ENCODE measurements around the gene ZNF43. TPM values are rescaled to one million over a fixed set of nuclear protein-coding genes. Genes with fewer than 3 reads are reported as not detected.
"Not testable (repeated sequence)": the region's sequence is repeated elsewhere in the genome, so short reads cannot be mapped to it uniquely, and the experiment has no call there.

The ZNF43 gene
- total RNA-seq = 5.2 TPM
- long read RNA-seq, partial matches to known transcripts = 0 of 4 reads
- long read RNA-seq, other reads (novel, unspliced or antisense) = 0 of 4 reads

DNA sequence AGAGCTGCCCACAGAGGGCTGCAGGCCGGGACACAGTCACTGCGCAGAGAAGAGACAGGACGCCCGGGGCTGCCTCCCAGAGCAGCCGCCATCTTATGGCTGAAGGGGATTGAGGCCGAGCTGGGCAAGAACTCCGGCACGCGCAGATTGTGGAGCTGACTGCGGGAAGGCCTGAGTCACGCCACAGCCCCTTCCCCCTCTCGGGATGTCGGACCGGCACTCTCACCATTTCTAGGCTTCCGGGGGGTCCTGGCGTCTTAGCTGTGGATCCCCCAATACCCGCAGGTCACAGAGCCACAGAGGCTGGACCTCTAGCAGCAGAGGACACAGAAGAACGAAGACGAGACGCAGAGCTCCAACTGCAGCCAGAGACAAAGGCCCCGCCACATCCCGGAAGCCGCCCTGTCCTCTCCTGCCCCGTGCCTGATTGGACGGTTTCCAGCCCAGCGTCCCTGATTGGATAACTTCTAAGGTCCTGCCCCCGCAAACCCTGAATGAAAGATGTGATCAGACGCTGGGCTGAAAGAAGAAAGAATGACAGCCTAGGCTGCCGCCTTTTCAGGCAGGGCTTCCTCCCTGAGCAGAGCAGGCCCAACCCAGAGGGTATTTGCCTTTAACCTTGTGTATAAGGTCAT, at the start of gene ZNF43:
ZNF43 (minus strand) TSS at position 373 of the 635 bp plus-strand sequence; CDS start at position 229, 144 bp downstream.
- peak; percentile 100 for ATAC-seq
- peak; percentile 97 for DNase-seq (ENCODE audit: missing footprints)
- intact Hi-C loops (cut with DNase I) = loop anchor here (2.0 kb wide), 1 partner anchor 69 kb away; the partner anchor contains the start of gene ZNF100

DNA sequence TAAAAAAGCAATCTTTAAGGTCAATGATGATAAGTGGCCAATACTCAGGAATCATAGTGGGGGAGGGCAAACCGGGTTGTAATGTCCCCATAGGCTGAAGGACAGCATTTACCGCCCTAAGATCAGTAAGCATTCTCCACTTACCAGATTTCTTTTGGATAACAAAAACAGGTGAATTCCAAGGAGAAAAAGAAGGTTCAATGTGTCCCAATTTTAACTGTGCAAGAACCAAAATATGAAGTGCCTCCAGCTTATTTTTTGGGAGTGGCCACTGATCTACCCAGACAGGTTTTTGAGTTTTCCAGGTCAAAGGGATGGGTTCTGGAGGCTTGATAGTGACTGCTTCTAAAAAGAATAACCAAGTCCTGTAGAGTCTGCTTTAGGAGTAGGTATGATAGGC, 49.5 kb upstream of the ZNF43 start:
- ATAC-seq; intact Hi-C loops (cut with DNase I); DNase-seq (ENCODE audit: missing footprints): not testable (repeated sequence)

DNA sequence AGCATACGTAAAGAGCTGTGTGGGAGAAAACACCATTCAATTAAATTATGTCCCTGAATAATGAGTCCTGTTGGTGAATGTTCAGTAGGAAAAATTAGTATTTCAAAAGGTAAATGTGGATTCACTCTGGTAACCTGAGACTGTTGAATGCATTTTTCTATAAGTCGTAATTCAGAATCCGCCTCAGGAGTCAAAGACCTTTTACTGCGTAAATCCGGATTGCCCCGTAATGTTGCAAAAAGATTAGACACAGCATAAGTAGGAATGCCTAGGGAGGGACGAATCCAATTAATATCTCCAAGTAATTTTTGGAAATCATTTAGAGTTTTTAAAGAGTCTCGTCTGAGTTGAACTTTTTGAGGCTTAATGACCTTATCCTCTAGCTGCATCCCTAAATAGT, 48.8 kb upstream of the ZNF43 start:
- intact Hi-C loops (cut with DNase I); DNase-seq (ENCODE audit: missing footprints); ATAC-seq: not testable (repeated sequence)

DNA sequence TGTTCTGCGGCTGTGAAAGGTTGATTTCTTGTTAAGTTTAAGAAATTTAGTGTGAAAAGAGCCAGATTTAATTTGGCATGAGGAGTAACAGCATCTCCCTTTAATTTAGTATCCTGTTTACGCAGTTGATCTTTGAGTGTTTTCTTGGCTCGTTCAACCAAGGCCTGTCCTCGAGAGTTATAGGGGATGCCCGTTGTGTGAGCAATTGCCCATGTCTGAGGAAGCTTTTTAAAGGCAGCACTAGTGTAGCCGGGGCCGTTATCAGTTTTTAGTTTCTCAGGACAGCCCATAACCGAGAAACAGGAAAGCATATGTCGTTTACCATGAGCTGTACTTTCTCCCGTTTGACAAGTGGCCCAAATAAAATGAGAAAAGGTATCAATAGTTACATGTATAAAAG, 47.5 kb upstream of the ZNF43 start:
- no peak for DNase-seq (ENCODE audit: missing footprints)

DNA sequence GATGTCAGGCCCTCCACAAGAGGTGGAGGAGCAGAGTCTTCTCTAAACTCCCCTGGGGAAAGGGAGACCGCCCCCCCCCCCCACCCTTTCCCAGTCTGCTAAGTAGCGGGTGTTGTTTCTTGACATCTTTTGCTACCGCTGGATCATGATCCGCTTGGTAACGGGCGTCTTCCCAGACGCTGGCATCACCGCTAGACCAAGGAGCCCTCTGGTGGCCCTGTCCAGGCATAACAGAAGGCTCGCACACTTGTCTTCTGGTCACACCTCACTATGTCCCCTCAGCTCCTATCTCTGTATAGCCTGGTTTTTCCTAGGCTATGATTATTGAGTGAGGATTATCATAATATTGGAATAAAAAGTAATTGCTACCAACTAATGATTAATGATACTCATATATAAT, 44.8 kb upstream of the ZNF43 start:
- DNase-seq (ENCODE audit: missing footprints); ATAC-seq; intact Hi-C loops (cut with DNase I): not testable (repeated sequence)

More for the DNA sequence above, 47.5 kb upstream of the ZNF43 start:
- no peak for ATAC-seq
- intact Hi-C loops (cut with DNase I) = no loop called here

DNA sequence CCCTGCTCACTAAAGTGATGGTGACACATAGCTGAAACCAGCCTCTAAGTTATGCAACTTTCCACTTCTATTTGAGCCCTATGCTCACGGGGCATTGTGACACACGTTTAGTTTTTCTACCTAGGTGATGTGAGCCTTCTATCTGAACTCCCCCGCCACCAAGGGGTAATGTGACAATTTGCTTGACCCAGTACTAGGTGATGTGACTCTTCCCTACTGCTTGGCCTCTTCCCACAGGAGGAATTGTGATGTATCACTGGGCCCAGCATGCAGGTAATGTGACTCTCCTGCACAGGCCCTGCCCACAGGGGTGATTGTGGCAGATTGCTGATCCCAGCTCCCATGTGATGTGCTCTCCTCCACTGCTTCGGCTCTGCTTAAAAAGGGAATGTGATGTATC, 42.7 kb upstream of the ZNF43 start:
- intact Hi-C loops (cut with DNase I) = no loop called here
- ATAC-seq = no peak
- no peak for DNase-seq (ENCODE audit: missing footprints)

DNA sequence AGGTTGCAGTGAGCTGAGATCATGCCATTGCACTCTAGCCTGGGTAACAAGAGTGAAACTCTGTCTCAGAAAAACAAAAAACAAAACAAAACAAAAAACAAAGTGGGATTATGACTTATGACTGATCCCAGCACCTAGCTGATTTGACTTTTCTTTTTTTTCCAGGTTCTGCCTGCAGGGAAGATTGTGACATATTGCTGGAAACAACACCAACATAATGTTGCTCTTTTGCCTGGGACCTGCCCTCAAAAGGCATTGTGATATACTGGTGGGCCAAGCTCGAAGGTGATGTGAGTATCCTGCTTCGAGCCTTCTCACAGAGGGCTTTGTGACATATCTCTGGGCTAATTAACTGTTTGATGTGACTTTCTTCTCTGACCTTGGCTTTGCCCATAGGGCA, 42.0 kb upstream of the ZNF43 start:
- intact Hi-C loops (cut with DNase I) = no loop called here
- DNase-seq (ENCODE audit: missing footprints) (no peak), ATAC-seq (no peak)

DNA sequence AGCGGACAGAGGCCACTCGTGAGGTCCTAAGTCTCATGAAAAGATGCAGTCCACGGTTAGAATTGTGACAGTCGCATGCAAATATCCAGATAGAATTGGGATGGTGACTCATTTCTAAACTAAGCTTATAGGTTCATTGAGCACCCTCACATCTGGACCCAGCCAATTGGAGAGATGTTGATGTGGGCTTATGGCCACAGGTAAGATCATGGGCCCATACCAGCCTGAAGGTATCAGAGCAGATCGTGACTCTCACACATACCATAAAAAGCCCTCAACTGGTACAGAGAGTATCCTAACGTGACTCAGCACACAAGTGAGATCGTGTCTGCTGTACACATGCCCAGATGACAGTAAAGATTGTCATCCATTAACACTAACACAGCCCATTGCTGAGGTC, 40.6 kb upstream of the ZNF43 start:
- ATAC-seq; DNase-seq (ENCODE audit: missing footprints); intact Hi-C loops (cut with DNase I): not testable (repeated sequence)

DNA sequence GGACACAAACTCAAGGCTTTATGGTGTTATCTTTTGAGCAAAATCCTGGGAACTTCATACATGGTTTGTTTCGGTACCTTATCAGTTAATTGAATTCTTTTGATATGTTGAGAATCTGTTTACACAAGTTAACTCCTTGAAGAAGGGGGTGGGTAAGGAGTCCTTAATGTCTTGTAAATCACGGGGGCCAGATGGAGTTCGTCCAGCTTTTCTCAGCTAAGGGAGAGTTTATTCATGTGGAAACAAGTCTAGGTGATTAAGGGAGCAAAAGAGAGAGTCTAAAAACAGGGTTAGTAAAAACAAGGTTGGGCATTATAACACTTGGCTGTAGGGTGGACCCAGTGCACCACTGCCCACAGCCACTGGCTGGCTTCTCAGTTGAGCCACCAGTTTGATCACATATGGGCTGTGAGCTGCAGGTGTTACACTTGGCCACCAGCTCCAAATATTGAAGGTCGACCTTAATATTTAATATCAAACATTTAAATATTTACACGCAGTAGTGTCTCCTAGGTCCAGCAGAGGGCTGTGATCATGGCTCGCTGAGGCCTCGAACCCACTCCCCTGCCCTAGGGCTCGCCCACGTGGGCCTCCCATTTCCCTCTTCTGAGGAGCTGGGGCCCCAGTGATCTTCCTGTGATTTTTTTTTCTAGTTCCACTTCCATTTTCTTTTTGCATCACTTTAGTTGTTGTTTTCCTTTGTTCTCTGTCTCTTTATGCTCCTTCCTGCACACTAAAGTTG, 21.0 kb upstream of the ZNF43 start:
- no peak for DNase-seq (ENCODE audit: missing footprints)
- intact Hi-C loops (cut with DNase I) = no loop called here

DNA sequence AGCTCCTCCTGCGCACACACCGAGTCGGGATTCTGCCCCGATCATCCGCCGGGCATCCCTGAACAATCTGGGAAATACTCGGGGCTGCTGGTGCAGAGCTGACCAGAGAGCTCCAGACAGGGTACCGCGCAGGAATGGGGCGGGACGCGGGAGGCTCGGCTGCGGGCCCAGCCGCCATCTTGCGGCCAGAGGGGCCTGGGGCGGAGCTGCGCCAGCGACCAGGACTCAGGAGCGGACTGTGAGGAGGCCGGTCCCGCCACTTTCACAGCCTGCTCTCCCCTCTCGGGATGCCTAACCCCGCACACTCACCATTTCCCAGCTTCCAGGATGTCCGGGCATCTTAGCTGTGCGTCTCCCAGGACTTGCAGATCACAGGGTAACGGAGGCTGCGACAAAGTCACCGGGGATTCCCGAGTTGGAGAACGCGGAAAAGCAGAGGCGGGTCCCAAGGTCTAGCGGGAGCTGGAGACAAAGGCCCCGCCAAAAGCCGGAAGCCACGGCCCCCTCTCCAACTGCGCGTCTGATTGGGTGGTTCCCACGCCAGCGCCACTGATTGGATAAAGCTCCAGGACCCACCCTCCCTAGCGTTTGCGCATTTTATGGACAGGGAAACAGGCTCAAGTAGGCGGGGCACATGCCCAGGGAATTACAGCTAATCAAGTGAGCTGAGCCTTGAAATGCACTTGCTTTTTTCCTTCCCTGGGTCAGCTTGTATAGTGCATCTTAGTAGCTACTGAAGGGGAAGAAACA, 15.8 kb upstream of the ZNF43 start:
- peak; percentile 99 for ATAC-seq
- DNase-seq (ENCODE audit: missing footprints) = peak; percentile 96
- intact Hi-C loops (cut with DNase I) = no loop called here

More for the DNA sequence above, 21.0 kb upstream of the ZNF43 start:
- no peak for ATAC-seq

DNA sequence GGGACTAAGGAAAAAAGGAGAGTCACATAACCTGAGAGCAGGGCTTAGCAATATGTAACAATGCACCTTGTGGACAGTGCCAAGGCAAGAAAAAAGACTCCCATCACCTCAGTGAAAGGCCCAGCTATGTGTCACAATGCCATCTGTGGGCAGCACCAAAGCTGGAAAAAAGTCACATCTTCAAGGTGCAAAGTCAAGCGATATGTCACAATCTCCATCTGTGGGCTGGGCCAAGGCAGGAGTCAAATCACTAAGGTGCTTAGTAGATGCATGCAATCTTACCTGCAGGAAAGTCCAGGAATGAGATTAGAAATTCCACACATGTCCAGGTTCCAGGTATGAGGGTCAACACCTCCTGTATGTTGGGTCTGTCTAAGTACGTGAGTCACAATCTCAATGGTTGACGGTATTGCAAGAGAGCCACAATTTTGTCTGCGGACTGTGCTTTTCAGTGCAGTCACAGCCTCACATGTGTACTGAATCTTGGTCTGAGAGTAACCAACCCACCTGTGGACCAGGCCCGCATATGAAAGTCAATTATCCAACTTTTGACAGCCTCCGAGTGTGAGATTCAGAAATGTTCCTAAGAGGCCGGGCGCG, 14.8 kb upstream of the ZNF43 start:
- no peak for ATAC-seq

DNA sequence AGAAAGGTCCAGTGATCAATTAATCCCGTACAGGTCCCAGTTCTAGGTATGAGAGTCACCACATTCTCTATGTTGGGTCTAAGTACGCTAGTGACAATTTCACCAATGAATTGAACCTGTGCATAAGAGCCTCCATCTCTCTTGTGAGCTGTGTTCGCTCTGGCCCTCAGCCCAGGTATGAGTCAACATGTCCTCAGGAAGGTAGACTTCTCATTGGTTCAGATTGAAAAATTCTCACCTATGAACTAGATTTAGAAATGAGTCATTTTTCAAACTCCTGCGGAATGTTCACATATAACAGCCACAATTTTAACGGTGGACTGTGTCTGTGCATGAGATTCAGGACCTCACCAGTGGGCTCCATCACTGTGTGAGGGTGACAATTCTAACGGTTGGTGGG, 12.7 kb upstream of the ZNF43 start:
- ATAC-seq = no peak
- DNase-seq (ENCODE audit: missing footprints) = no peak
- intact Hi-C loops (cut with DNase I) = no loop called here

More for the DNA sequence above, 14.8 kb upstream of the ZNF43 start:
- intact Hi-C loops (cut with DNase I) = no loop called here
- DNase-seq (ENCODE audit: missing footprints) = no peak

DNA sequence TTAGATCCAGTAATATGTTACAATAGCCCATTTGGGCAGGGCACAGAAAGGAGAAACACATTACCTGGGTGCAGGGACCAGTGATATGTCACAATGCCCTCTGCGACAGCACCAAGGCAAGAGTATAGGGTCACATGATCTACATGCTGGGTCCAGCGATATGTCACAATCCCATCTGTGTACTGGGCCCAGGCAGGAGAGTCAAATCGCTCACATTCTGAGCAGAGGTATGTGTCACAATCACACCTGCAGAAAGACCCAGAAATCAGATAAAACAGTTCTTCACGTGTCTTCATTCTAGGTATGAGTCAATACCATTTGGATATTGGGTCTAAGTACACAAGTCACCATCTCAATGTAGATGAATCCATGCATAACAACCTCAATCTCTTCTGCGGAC, 7.1 kb upstream of the ZNF43 start:
- no peak for DNase-seq (ENCODE audit: missing footprints)
- no peak for ATAC-seq
- intact Hi-C loops (cut with DNase I) = no loop called here

DNA sequence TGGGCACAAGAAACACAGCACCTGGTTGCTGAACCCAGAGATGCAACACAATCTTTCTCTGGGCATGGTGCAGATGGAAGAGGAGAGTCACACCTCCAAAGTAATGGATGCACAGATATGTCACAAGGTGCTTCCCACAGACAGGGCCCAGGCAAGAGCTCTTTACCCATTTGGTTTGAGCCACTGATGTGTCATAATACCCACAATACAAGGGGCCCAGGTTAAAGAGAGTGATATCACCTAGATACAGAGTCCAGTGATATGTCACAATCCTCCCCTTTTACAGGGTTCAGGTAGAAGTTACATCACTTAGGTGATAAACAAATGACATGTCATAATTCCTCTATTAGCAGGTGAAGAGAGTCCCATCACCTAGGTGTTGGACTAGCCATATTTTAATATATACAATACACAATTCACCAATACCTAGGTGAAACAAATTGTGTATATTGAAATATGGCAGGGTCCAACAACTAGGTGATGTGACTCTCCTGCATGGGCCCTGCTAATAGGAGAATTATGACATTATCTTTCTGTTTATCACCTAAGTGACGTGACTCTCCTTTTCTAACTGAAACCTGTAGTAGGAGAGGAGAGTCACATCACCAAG, 5.6 kb upstream of the ZNF43 start:
- no peak for ATAC-seq
- intact Hi-C loops (cut with DNase I) = no loop called here
- DNase-seq (ENCODE audit: missing footprints) = no peak

DNA sequence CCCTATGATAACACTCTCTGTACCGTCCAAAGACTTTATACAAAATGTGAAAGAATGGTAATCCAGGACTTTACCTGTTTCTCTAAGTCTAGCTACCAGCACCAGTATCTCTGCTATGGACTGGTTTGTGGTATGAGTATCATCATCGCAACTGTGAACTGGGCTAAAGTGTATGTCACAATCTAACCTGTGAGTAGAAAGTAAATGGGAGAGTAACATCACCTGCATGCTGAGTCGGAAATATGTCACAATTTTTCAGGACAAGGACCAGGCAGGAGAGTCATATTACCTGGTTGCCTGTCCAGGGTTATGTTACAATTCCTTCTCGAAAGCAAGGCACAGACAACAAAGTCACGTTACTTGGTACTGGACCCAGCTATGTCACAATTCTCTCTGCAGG, 5.1 kb upstream of the ZNF43 start:
- intact Hi-C loops (cut with DNase I) = no loop called here
- DNase-seq (ENCODE audit: missing footprints) (no peak), ATAC-seq (no peak)

DNA sequence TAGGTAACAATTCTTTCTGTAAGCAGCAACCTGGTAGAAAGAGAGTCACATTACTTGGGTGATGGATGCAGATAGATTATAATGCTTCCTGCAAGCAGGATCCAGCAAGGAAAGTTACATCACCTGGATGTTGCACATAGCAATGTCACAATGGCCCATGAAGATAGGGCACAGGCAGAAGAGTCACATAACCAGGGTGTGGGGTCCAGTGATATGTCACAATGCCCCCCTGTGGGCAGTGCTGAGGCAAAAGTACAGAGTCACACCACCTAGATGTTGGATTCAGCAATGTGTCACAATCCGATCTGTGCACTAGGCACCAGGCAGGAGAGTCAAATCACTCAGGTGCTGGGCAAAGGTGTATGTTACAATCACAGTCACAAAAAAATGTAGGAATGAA, 4.0 kb upstream of the ZNF43 start:
- ATAC-seq = no peak
- intact Hi-C loops (cut with DNase I) = no loop called here
- no peak for DNase-seq (ENCODE audit: missing footprints)

DNA sequence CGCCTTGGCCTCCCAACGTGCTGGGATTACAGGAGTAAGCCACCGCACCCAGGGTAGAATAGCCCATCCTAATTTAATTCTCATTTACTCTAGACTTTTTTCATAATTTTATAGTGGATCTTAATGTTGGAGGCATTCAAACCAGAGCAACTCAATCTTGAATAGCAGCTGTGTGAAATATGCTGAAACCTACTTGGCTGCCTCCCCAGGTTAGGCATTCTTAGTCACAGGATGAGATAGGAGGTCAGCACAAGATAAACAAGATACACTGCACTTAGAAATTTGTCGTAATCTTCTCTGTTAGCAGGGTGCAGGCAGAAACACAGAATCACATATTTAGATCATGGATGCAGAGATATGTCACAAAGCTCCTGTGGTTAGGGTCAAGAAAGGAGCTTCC, 2.7 kb upstream of the ZNF43 start:
- ATAC-seq = no peak
- intact Hi-C loops (cut with DNase I) = no loop called here
- no peak for DNase-seq (ENCODE audit: missing footprints)

DNA sequence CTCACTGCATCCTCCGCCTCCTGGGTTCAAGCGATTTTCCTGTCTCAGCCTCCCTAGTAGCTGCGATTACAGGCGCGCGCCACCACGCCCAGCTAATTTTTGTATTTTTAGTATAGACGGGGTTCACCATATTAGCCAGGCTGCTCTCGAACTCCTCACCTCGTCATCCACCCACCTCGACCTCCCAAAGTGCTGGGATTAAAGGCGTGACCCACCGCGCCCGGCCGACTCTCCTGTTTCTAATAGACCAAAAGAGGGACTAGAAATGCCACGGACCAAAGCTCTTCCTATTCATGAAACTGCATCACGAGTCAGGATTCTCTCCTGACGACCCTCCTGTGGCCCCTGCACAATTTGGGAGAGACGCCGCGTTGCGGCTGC, 563 bp downstream of the ZNF43 start:
- ATAC-seq = no peak
- intact Hi-C loops (cut with DNase I) = no loop called here
- no peak for DNase-seq (ENCODE audit: missing footprints)

DNA sequence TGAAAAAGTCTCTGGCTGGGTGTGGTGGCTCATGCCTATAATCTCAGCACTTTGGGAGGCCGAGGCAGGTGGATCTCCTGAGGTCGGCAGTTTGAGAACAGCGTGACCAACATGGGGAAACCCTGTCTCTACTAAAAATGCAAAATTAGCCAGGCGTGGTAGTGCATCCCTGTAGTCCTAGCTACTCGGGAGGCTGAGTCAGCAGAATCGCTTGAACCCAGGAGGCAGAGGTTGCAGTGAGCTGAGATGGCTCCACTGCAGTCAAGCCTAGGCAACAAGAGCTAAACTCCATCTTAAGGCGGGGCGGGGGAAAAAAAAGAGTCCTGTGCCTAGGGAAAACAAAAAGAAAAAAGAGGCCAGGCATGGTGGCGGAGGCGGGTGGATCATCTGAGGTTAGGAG, 2.2 kb downstream of the ZNF43 start:
- intact Hi-C loops (cut with DNase I) = no loop called here
- ATAC-seq (no peak), DNase-seq (ENCODE audit: missing footprints) (no peak)
